DOHH2 (cell line): ENCODE data around the gene MICAL2.

Source experiments
- H3F3A ChIP-seq: fragments of 200-600 bp; sonication (generic), shearing (Covaris generic); 2 replicates; pipeline ENCODE4 v1.6.0; 2016; ENCODE audit warnings: antibody characterized with exemption, mild to moderate bottlenecking; ENCODE audit not compliant: control insufficient read depth, insufficient read depth
- H3K27ac ChIP-seq: fragments of 200-600 bp; sonication (generic); 2 replicates; pipeline ENCODE4 v1.5.1; 2014; ENCODE audit warnings: low read depth, mild to moderate bottlenecking, low read length, moderate library complexity
- H3K27me3 ChIP-seq: fragments of 200-600 bp; sonication (generic); 2 replicates; pipeline ENCODE4 v1.6.1; 2014; ENCODE audit warnings: mild to moderate bottlenecking, low read length, mixed read lengths; ENCODE audit not compliant: control insufficient read depth
- H3K36me3 ChIP-seq: fragments of 200-600 bp; sonication (generic); 2 replicates; pipeline ENCODE4 v1.6.1; 2014; ENCODE audit warnings: mild to moderate bottlenecking, low read length, moderate library complexity, mixed read lengths; ENCODE audit not compliant: control insufficient read depth
- H3K4me1 ChIP-seq: fragments of 200-600 bp; sonication (generic); 2 replicates; pipeline ENCODE4 v1.6.1; 2014; ENCODE audit warnings: mild to moderate bottlenecking, low read length, mixed read lengths; ENCODE audit not compliant: control insufficient read depth
- H3K4me2 ChIP-seq: fragments of 200-600 bp; sonication (generic); 2 replicates; pipeline ENCODE4 v1.6.0; 2014; ENCODE audit warnings: mild to moderate bottlenecking, low read length, moderate library complexity
- H3K4me3 ChIP-seq: fragments of 200-600 bp; sonication (generic); 2 replicates; pipeline ENCODE4 v1.5.1; 2014; ENCODE audit warnings: mild to moderate bottlenecking, low read length, mixed read lengths
- H3K79me2 ChIP-seq: fragments of 200-600 bp; sonication (generic); 2 replicates; pipeline ENCODE4 v1.6.1; 2014; ENCODE audit warnings: mild to moderate bottlenecking, low read length, mixed read lengths; ENCODE audit not compliant: control insufficient read depth
- H3K9me2 ChIP-seq: fragments of 200-600 bp; sonication (generic); replicated peaks from 2 replicates; pipeline ENCODE4 v1.6.1; 2014; ENCODE audit warnings: mild to moderate bottlenecking, low read length, mixed read lengths; ENCODE audit not compliant: control insufficient read depth
- H3K9me3 ChIP-seq: fragments of 200-600 bp; sonication (generic); 2 replicates; pipeline ENCODE4 v1.6.1; 2014; ENCODE audit warnings: antibody characterized with exemption, low read length, mixed read lengths; ENCODE audit not compliant: control insufficient read depth, insufficient read depth
- H4K20me1 ChIP-seq: fragments of 200-600 bp; sonication (generic); 2 replicates; pipeline ENCODE4 v1.6.0; 2014; ENCODE audit warnings: low read depth, mild to moderate bottlenecking, antibody characterized with exemption, low read length, moderate library complexity; ENCODE audit not compliant: control insufficient read depth, insufficient read depth
- CTCF ChIP-seq: fragments of 200-600 bp; sonication (generic); IDR thresholded peaks from one replicate; pipeline ENCODE4 v1.5.1; 2014; ENCODE audit warnings: antibody characterized with exemption, mild to moderate bottlenecking, low read depth, low read length; ENCODE audit not compliant: poor library complexity, severe bottlenecking
- EZH2phosphoT487 ChIP-seq: fragments of 200-600 bp; sonication (generic); IDR thresholded peaks from 2 replicates; pipeline ENCODE4 v1.6.1; 2017; ENCODE audit warnings: borderline replicate concordance, mild to moderate bottlenecking, antibody characterized with exemption, low read length, moderate library complexity, mixed read lengths

Gene MICAL2

GRCh38 chr11:12176410-12176809, 66.0 kb downstream of the MICAL2 start:
- Histone ChIP-seq H3K27ac (no peak overlapping the region), H3K4me2 (no peak overlapping the region), H3K9me3 (no peaks in the 10 kb centered on the region), H3F3A (no peaks in the 10 kb centered on the region), H4K20me1 (no peaks in the 10 kb centered on the region), H3K4me3 (no peak overlapping the region), H3K79me2 (no peaks in the 10 kb centered on the region), H3K4me1 (no peaks in the 10 kb centered on the region), H3K36me3 (no peaks in the 10 kb centered on the region), H3K27me3 (no peaks in the 10 kb centered on the region), H3K9me2 (no peaks in the 10 kb centered on the region)
- TF ChIP-seq CTCF (no peak), EZH2phosphoT487 (no peak)

GRCh38 chr11:12177739-12178338, 67.4 kb downstream of the MICAL2 start:
- no peak overlapping the region for H3K4me3 ChIP-seq
- H3F3A ChIP-seq: no peaks in the 10 kb centered on the region
- H3K9me3 ChIP-seq: no peaks in the 10 kb centered on the region
- TF ChIP-seq EZH2phosphoT487 (no peak), CTCF (no peak)
- H3K27me3 ChIP-seq: no peaks in the 10 kb centered on the region
- H3K4me2 ChIP-seq: no peak overlapping the region
- no peaks in the 10 kb centered on the region for H4K20me1 ChIP-seq
- H3K36me3 ChIP-seq: no peaks in the 10 kb centered on the region
- no peaks in the 10 kb centered on the region for H3K9me2 ChIP-seq
- H3K27ac ChIP-seq: no peak overlapping the region
- no peaks in the 10 kb centered on the region for H3K4me1 ChIP-seq
- no peaks in the 10 kb centered on the region for H3K79me2 ChIP-seq

- no peaks in the 10 kb centered on the region for H4K20me1 ChIP-seq
- no peak overlapping the region for H3K4me2 ChIP-seq
Observed at GRCh38 chr11:12179019-12179418, 68.6 kb downstream of the MICAL2 start.

More at GRCh38 chr11:12179019-12179418, 68.6 kb downstream of the MICAL2 start:
- H3K36me3 ChIP-seq: no peaks in the 10 kb centered on the region
- H3K9me3 ChIP-seq: no peaks in the 10 kb centered on the region
- no peaks in the 10 kb centered on the region for H3K9me2 ChIP-seq
- no peak overlapping the region for H3K27ac ChIP-seq
- TF ChIP-seq EZH2phosphoT487 (no peak), CTCF (no peak)
- H3K4me3 ChIP-seq: no peak overlapping the region
- H3K27me3 ChIP-seq: no peaks in the 10 kb centered on the region
- H3F3A ChIP-seq: no peaks in the 10 kb centered on the region
- no peaks in the 10 kb centered on the region for H3K4me1 ChIP-seq
- H3K79me2 ChIP-seq: no peaks in the 10 kb centered on the region
